T-helper 2 cell treated with Interferon-gamma antibody and Interleukin-4, amounts not matched to agents 5 μg/mL and 100 μg/mL, for 36 hours (primary cell): ENCODE measurements around the gene XBP1.
"Not testable (repeated sequence)": the region's sequence is repeated elsewhere in the genome, so short reads cannot be mapped to it uniquely, and the experiment has no call there.

Experiments used
- DNase-seq: peaks from one replicate; pipeline ENCODE4 v3.0.0; 2021; ENCODE audit warnings: low spot score
- H3K27ac Mint-ChIP-seq: one replicate; pipeline ENCODE4 v1.8.0; 2021; ENCODE audit warnings: mild to moderate bottlenecking, mixed read lengths
- H3K27me3 Mint-ChIP-seq: one replicate; pipeline ENCODE4 v1.8.0; 2021; ENCODE audit warnings: low read depth, mixed read lengths
- H3K36me3 Mint-ChIP-seq: one replicate; pipeline ENCODE4 v1.8.0; 2021; ENCODE audit warnings: low read depth, mixed read lengths
- H3K4me1 Mint-ChIP-seq: one replicate; pipeline ENCODE4 v1.8.0; 2021; ENCODE audit warnings: low read depth, mixed read lengths
- H3K4me3 Mint-ChIP-seq: one replicate; pipeline ENCODE4 v1.8.0; 2022; ENCODE audit warnings: mild to moderate bottlenecking, moderate library complexity, mixed read lengths
- H3K9me3 Mint-ChIP-seq: one replicate; pipeline ENCODE4 v1.8.0; 2021; ENCODE audit warnings: mixed read lengths

Gene XBP1

DNA sequence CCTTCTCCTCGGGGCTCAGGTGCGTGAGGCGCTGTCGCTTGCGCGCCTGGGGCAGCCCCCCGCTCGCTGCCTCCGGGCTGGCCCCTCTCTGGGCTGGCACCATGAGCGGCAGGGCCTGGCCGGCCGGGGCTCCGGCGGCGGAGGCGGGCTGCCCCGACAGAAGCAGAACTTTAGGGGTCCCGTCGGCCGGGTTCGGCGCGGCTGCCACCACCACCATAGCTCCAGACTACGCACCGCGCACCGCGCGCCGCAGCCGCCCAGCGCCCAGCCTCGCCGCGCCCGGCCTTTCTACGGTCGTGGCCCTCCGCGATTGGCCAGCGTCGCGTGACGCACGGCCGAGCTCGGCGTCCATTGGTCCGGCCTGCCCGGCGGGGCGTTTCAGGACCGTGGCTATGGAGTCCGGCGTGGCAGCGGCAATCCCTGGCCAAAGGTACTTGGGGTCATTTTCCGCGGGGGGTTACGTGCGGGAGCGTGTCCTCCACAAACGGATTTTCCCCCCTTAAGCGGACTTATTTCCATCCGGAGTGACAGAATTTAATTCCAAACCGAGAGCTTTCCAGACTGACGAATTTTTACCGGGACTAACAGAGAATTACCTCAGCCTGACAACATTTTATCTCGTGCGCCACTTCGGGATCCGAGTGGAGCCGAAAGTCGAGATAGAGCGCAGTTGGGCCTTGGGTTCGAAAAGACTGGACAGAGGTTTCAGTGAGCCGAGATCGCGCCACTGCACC is at the start of gene XBP1:
XBP1 (minus strand) TSS at position 262 of the 734 bp plus-strand sequence.
- peak within 1 kb of the TSS; percentile 99 for H3K27ac Mint-ChIP-seq
- no peaks in the 10 kb centered on the region for H3K9me3 Mint-ChIP-seq
- H3K4me3 Mint-ChIP-seq, result peak within 1 kb of the TSS; percentile 99
- H3K4me1 Mint-ChIP-seq, result peaks cover 42% of the 10 kb centered on the region
- peaks cover 68% of the 10 kb centered on the region for H3K36me3 Mint-ChIP-seq
- no peaks in the 10 kb centered on the region for H3K27me3 Mint-ChIP-seq
- DNase-seq, result peak; percentile 93

DNA sequence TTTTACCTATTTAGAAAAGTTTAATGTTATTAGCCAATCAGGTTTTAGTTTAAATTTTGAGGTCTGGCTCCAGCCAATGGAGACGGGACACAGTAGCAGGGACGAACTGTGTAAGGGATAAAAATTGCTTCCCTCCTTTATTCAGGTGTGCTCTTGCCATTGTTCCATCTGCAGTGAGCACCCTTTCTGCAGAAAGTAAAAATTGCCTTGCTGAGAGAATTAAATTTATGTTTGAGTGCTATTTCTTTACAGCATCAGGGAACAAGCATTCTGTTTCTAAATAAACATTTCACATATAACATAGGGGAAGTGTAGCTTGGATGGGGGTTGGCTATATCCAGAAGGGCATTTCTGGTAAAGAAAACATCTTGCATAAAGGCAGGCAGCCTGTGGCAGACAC is 46.6 kb upstream of the XBP1 start:
- Mint-ChIP-seq H3K27me3 (no peaks in the 10 kb centered on the region), H3K36me3 (peaks cover 7% of the 10 kb centered on the region), H3K27ac (no peak overlapping the region), H3K9me3 (peaks cover 3% of the 10 kb centered on the region), H3K4me1 (no peaks in the 10 kb centered on the region), H3K4me3 (no peak overlapping the region)
- no peak for DNase-seq

DNA sequence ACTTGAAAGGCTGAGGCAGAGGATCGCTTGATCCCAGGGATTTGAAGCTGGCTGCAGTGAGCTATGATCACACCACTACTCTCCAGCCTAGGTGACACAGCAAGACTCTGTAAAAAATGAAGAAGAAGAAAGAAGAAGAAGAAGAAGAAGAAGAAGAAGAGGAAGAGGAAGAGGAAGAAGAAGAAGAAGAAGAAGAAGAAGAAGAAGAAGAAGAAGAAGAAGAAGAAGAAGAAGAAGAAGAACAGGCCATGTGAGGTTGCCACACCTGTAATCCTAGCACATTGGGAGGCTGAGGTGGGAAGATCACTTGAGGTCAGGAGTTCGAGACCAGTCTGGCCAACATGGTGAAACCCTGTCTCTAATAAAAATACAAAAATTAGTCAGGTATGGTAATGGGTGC is 43.9 kb upstream of the XBP1 start:
- H3K4me1 Mint-ChIP-seq, H3K27ac Mint-ChIP-seq, H3K4me3 Mint-ChIP-seq, DNase-seq, H3K27me3 Mint-ChIP-seq, H3K36me3 Mint-ChIP-seq, H3K9me3 Mint-ChIP-seq: not testable (repeated sequence)

DNA sequence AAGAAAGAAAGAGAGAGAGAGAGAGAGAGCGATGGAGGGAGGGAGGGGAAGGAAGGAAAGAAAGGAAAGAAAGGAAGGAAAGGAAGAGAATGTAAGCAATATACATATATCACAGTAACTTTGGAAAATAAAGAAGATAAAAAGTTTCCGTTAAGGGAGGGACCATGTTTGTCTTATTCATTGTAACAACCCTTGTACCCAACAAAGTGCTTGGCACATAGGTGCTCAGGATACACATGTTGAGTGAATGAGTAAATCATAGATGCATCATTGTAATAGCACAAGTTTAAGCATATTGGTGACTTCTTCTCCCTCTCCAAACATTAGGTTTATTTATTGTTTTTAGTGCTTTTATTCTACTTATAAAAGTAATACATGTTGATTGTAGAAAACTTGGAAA is 43.3 kb upstream of the XBP1 start:
- Mint-ChIP-seq H3K4me3 (no peak overlapping the region), H3K27ac (no peak overlapping the region)

DNA sequence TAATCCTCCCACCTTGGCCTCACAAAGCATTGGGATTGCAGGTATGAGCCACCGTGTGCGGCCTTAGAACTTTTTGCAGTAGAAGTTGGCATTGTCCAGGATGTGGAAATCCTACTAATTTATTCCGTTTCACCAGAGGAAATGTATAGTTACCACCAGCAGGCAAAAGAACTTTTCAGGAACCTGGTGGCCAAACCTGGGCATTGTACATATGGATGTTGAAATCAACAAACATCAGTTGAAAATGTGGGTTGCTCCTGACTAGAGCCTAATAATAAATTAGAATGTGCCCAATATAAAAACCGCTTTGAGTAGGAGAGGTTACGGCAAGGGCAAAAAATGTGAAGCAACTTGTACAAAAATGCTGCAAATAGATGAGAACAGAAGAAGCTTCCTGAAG is 40.7 kb upstream of the XBP1 start:
- DNase-seq, result no peak
- no peak overlapping the region for H3K27ac Mint-ChIP-seq
- no peaks in the 10 kb centered on the region for H3K4me1 Mint-ChIP-seq
- H3K4me3 Mint-ChIP-seq, result no peak overlapping the region
- H3K27me3 Mint-ChIP-seq, result no peaks in the 10 kb centered on the region
- no peaks in the 10 kb centered on the region for H3K9me3 Mint-ChIP-seq
- peaks cover 3% of the 10 kb centered on the region for H3K36me3 Mint-ChIP-seq

More for the DNA sequence above, 43.3 kb upstream of the XBP1 start:
- Mint-ChIP-seq H3K9me3 (peaks cover 3% of the 10 kb centered on the region), H3K36me3 (peaks cover 7% of the 10 kb centered on the region), H3K27me3 (no peaks in the 10 kb centered on the region), H3K4me1 (no peaks in the 10 kb centered on the region)
- DNase-seq, result no peak

DNA sequence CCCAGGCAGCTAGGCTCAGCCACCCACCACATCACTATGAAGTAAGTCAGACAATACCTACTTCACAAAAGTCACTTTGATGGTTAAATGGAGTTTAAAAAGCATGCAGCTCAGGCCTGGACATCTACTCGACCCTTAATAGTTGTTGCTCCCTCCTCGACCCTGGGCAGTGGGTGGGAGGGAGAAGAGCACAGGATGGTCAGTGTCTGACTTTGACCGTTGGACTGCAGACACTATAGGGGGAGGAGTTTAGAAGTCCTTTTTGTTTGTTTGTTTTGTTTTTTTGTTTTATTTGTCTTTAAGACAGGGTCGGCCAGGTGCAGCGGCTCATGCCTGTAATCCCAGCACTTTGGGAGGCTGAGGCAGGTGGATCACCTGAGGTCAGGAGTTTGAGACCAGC is 38.6 kb upstream of the XBP1 start:
- H3K27ac Mint-ChIP-seq, result no peak overlapping the region
- no peaks in the 10 kb centered on the region for H3K9me3 Mint-ChIP-seq
- peaks cover 6% of the 10 kb centered on the region for H3K36me3 Mint-ChIP-seq
- no peak overlapping the region for H3K4me3 Mint-ChIP-seq
- H3K4me1 Mint-ChIP-seq, result no peaks in the 10 kb centered on the region
- no peaks in the 10 kb centered on the region for H3K27me3 Mint-ChIP-seq
- no peak for DNase-seq

DNA sequence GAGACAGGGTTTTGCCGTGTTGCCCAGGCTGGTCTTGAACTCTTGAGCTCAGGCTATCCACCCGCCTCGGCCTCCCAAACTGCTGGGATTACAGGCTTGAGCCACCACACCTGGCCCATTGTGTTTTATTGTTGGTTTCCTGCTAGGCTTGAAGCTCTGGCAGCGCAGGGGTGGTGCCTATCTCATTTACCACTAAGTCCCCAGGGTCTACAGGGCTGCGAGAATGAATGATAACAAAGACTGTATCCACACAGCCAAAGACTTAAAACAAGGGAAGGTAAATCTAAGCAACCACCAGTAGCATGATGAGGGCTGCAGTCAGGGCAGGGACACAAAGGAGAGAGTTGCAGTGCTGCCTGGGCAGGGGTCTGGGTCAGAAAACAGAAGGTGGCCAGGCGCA is 37.3 kb upstream of the XBP1 start:
- H3K27me3 Mint-ChIP-seq, result no peaks in the 10 kb centered on the region
- H3K4me3 Mint-ChIP-seq, result no peak overlapping the region
- H3K4me1 Mint-ChIP-seq, result peaks cover 10% of the 10 kb centered on the region
- H3K9me3 Mint-ChIP-seq, result no peaks in the 10 kb centered on the region
- H3K36me3 Mint-ChIP-seq, result peaks cover 15% of the 10 kb centered on the region
- no peak for DNase-seq
- H3K27ac Mint-ChIP-seq, result no peak overlapping the region

DNA sequence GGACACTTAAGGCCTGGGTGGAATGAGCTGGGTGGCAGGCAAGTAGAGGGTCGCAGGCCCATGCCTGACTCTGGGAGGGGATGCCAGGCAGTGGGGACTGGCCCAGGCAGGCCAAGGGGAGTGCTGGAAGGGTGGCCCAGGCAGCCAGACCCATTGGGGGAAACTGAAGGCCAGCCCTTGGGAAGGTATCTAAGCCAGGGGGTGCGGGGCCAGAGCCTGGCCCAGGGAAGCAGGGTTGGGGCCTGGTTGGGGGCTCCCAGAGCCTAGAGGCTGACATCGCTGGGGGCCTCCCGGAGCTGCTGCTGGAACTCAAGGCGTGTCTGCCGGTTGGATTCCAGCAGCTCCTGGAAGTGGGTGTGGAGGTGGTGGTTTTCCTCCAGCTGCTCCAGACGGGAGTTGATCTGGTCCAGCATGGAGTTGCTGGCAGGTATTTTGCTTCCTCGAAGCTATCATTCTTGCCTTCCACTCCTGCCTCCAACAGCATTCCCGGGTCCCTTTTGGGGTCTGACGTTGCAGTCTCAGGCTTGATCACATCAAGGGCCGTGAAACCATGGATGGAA is 35.3 kb upstream of the XBP1 start:
- H3K27ac Mint-ChIP-seq, result no peak overlapping the region
- no peaks in the 10 kb centered on the region for H3K27me3 Mint-ChIP-seq
- peaks cover 22% of the 10 kb centered on the region for H3K36me3 Mint-ChIP-seq
- H3K9me3 Mint-ChIP-seq, result no peaks in the 10 kb centered on the region
- peaks cover 13% of the 10 kb centered on the region for H3K4me1 Mint-ChIP-seq
- no peak overlapping the region for H3K4me3 Mint-ChIP-seq
- no peak for DNase-seq

DNA sequence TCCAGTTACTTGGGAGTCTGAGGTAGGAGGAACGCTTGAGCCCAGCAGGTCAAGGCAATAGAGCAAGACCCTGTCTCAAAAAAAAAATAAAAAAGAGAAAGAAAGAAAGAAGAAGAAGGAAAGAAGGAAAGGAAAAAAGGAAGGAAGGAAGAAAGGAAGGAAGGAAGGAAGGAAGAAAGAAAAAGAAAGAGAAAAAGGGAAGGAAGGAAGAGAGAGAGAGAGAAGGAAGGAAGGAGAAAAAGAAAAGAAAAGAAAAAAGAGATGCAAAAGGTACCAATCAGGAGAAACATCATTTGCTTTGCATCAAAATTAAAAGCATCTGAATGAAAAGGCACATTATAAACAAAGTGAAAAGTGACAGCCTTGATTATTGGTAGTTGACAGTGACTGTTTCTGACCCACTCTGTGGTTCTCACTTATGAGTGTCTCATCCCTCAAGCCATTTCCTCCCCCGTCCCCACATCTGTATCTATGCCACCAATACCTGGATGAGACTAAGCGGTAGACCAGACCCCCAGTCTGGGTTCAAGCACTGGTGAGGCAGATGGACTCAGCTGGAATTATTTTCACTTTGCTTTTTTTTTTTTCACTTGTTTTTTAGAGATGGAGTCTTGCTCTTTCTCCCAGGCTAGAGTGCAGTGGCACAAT is 33.0 kb upstream of the XBP1 start:
- no peaks in the 10 kb centered on the region for H3K27me3 Mint-ChIP-seq
- DNase-seq, result no peak
- H3K4me1 Mint-ChIP-seq, result peaks cover 23% of the 10 kb centered on the region
- H3K27ac Mint-ChIP-seq, result peak overlapping the region; percentile 63
- H3K4me3 Mint-ChIP-seq, result no peak overlapping the region
- peaks cover 26% of the 10 kb centered on the region for H3K36me3 Mint-ChIP-seq
- no peaks in the 10 kb centered on the region for H3K9me3 Mint-ChIP-seq

DNA sequence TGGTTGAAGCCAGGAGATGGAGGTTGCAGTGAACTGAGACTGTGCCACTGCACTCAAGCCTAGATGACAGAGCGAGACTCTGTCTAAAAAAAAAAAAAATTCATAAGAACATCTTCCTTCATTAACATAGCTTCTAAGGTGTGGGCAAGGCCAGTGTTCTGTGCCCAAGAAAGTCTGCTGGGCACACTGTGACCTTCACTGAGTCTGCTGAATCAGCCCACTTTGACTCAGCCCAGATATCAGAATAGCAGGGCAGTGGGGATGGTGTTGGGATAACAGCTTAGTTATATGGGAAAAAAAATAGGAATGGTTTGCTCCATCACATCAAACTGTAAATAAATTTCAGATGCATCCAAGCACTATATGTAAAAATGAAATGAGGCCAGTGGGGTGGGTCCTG is 32.4 kb upstream of the XBP1 start:
- H3K27me3 Mint-ChIP-seq, result no peaks in the 10 kb centered on the region
- H3K36me3 Mint-ChIP-seq, result peaks cover 29% of the 10 kb centered on the region
- H3K9me3 Mint-ChIP-seq, result no peaks in the 10 kb centered on the region
- peaks cover 26% of the 10 kb centered on the region for H3K4me1 Mint-ChIP-seq
- no peak overlapping the region for H3K4me3 Mint-ChIP-seq
- DNase-seq, result no peak
- no peak overlapping the region for H3K27ac Mint-ChIP-seq

DNA sequence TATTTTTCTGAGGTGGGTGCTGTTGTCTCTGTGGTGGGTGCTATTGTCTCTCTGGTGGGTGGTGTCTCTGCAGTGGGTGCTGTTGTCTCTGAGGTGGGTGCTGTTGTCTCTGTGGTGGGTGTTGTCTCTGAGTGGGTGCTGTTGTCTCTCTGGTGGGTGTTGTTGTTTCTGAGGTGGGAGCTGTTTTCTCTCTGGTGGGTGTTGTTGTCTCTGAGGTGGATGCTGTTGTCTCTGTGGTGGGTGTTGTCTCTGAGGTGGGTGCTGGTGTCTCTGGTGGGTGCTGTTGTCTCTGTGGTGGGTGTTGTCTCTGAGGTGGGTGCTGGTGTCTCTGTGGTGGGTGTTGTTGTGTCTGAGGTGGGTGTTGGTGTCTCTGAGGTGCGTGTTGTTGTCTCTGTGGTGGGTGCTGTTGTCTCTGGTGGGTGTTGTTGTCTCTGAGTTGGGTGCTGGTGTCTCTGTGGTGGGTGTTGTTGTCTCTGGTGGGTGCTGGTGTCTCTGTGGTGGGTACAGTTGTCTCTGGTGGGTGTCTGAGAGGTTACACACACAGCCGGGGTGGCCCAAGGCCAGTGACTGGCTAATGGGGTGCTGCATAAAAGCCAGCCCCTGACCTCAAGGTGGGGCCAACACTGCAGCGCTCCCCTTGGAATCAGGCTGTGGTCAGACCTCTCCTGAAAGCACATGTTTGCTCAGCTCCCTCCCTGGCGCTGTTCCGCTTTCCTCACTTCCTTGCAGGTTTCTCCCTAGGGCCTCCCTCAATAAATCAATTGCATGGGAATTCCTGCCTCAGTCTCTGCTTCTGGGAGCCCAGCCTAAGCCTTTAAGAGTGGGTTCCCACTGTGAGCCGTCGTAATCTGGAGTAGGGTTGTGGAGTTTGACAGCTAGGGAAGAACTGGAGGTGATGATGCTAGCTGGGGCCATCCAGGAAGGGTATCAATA is 31.0 kb upstream of the XBP1 start:
- peaks cover 28% of the 10 kb centered on the region for H3K4me1 Mint-ChIP-seq
- no peak overlapping the region for H3K27ac Mint-ChIP-seq
- peaks cover 35% of the 10 kb centered on the region for H3K36me3 Mint-ChIP-seq
- no peaks in the 10 kb centered on the region for H3K9me3 Mint-ChIP-seq
- no peak for DNase-seq
- no peak overlapping the region for H3K4me3 Mint-ChIP-seq
- no peaks in the 10 kb centered on the region for H3K27me3 Mint-ChIP-seq

DNA sequence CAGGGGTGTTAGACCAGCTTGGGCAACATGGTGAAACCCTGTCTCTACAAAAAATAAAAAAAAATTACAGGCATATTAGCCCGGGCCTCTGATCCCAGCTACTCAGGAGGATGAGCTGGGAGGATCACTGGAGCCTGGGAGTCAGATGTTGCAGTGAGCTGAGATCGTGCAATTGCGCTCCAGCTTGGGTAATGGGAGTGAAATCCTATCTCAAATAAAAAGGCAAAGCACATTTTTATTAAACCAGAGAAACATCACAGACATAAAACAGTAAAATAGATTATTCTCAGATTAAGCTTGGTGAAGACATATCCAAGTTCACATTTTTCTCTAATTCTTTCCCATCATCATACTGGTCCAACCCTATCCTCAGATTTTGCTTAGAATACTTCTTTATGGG is 30.1 kb upstream of the XBP1 start:
- Mint-ChIP-seq H3K4me3 (no peak overlapping the region), H3K27ac (no peak overlapping the region), H3K36me3 (peaks cover 43% of the 10 kb centered on the region), H3K9me3 (no peaks in the 10 kb centered on the region), H3K27me3 (no peaks in the 10 kb centered on the region), H3K4me1 (peaks cover 31% of the 10 kb centered on the region)
- no peak for DNase-seq

DNA sequence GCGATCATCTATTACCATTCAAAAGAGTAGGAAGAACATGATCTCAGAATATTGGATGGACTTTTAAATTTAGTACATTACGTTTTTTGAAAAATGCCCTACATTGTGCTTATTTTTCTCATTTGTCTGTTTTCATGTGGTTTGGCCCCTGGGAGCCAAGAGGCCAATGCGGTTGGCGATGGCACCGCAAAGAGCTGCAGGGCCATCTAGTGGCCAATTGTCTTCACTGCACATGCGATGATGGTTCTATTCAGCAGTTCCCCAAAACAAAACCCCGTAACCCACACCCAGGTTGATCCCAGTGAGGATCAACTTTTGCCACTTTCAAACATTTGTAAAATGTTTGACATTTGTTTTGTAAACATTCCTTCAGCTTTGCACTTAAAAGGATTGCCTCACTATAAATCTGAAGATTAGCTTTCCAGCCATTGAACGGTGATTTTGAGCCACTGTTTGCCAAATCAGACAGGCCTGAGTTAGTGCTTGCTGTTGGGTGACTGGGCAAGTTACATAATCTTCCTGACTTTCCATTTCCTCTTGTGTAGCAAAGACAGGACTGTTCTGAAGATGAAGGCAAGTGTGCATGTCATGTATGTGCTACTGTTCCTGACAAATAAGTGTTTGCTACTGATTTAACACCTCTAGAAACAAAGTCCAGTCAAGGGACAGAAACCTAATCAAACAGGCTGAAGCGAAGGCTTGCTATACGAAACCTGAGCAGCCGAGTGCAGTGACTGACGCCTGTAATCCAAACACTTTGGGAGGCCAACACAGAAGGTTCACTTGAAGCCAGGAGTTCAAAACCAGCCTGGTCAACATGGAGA is 29.2 kb upstream of the XBP1 start:
- Mint-ChIP-seq H3K27ac (no peak overlapping the region), H3K9me3 (no peaks in the 10 kb centered on the region), H3K27me3 (no peaks in the 10 kb centered on the region), H3K4me1 (peaks cover 34% of the 10 kb centered on the region), H3K4me3 (peak overlapping the region; percentile 21), H3K36me3 (peaks cover 48% of the 10 kb centered on the region)
- peak; percentile 62 for DNase-seq
